COLO829 (cell line): Measurements from ENCODE around the gene PRODH2.
A peak's percentile ranks its signal among the peaks of the same experiment; 100 is the strongest.

Experiments used
- DNase-seq: peaks from one replicate; pipeline ENCODE4 v3.0.0; 2012; ENCODE audit warnings: low spot score

Gene PRODH2

DNA sequence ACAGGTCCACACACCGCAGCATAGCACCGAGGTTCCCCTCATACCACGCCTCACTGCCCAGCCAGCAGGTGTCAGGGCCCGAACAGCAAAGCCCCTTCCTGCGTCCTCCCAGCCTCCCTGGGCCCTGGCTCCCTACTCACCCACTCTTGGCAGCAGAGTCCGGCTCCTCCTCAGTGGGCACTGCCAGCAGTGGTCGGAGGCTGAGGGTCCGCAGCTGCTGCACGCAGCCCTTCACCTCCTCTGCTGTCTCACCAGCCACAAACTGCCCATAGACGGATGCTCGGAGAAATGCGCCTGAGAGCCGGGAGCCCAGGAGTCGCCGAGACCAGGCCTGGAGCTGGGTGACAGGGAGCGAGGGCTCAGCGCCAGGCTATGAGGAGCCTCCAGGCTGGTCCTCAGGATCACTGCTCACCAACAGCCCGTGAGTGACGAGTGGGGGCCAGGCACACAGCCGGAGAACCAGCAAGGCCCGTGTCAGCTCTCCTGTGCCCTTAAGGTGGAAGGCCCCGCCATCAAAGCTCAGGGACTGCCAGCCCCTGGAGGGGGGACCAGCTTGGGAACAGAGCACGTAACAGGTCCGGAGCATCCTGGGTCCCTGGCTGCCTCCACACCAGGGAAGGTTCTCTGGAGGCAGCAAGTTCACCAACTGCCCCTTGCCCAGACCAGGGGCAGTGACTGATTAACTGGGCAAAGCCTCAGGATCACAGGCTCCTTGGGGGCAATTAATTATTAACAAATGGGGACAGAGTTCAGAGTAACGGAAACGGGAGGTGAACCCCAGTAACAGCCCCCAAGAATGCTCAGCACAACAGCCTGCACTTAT lies at the start of gene PRODH2:
PRODH2 (minus strand) TSS at position 626 of the 823 bp plus-strand sequence; CDS start at position 586, 40 bp downstream.
- DNase-seq = no peak

DNA sequence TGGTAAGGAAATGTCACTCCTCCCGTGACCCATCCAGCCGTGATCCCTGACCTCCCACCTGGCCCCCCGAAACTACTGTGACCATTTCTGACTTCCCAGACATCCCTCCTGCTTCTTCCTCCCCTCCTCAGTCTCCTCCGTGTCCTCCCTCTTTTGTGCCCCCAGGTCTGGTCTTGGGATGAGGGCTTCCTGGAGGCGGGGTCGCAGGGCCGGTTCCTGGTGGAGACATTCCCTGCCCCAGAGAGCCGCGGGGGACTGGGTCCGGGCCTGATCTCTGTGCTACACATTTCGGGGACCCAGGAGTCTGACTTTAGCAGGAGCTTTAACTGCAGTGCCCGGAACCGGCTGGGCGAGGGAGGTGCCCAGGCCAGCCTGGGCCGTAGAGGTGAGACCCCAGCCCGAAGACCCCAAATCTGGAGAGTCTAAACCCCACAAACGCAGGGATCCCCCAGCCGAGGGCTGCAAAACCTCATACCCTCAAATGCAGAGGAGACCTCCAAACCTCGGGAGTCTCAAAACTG lies 49.1 kb upstream of the PRODH2 start:
- DNase-seq = no peak

GRCh38 chr19:35860818-35861639 lies 48.4 kb upstream of the PRODH2 start:
- peak; percentile 85 for DNase-seq

DNA sequence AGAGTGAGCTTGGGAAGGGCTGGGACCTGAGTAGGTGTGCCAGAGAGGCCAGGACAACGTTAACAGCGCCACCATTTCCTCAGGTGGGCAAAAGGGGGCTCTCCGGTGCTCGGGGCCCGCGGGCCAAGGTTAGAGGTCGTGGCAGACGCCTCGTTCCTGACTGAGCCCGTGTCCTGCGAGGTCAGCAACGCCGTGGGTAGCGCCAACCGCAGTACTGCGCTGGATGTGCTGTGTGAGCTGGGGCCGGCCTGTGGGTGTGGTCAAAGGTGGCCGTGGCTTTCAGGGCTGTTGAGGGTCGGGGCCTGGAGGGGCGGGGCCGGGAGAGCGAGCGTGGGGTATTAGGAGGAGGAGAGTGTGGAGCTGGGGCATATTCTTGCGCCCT lies 47.8 kb upstream of the PRODH2 start:
- no peak for DNase-seq

- DNase-seq = no peak
Measured at GRCh38 chr19:35859414-35859813, 46.8 kb upstream of the PRODH2 start.

GRCh38 chr19:35858311-35858710 lies 45.7 kb upstream of the PRODH2 start:
- DNase-seq = no peak

GRCh38 chr19:35856546-35857149 lies 44.0 kb upstream of the PRODH2 start, which contains the start of gene KIRREL2:
Gene KIRREL2 (plus strand): TSS chr19:35856911. CDS start chr19:35857120, 209 bp downstream.
- DNase-seq = no peak

- DNase-seq = no peak
Measured at GRCh38 chr19:35853038-35853756, 40.6 kb upstream of the PRODH2 start.

DNA sequence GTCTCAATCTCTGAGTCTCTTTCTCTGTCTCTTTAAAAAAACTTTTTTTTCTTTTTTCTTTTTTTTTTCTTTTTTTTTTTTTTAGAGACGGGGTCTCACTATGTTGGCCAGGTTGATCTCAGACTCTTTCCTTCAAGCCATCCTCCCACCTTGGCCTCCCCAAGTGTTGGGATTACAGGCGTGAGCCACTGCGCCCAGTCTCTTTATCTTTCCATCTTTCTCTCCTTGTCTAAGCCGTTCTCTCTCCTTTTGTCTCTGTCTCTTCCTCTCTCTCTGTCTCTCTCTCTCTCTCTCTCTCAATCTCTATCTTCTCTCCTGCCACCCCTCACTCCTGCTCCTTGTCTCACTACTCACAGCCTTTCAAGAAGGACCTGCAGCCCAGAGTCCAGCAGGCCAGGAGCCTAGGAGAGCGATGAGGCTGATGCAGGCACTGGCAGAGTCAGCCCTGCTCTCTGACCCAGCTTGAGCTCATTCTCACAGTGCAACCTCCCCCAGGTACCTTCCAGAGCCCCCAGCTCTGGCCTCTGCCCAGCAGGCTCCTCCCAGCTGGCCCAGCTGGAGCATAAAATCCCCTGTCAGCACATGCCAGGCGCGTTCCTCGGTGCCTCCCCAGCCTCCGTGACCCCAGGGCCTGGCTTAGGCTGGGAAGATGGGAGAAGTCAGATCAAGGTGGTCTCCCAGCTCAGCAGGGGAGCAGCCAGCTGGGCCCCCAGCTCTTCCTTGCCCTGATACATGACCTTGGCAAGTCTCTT lies 39.6 kb upstream of the PRODH2 start, which contains the start of gene NPHS1:
NPHS1 (minus strand) TSS at position 476 of the 752 bp plus-strand sequence. CDS start 667 bp downstream, outside the sequence.
- no peak for DNase-seq

DNA sequence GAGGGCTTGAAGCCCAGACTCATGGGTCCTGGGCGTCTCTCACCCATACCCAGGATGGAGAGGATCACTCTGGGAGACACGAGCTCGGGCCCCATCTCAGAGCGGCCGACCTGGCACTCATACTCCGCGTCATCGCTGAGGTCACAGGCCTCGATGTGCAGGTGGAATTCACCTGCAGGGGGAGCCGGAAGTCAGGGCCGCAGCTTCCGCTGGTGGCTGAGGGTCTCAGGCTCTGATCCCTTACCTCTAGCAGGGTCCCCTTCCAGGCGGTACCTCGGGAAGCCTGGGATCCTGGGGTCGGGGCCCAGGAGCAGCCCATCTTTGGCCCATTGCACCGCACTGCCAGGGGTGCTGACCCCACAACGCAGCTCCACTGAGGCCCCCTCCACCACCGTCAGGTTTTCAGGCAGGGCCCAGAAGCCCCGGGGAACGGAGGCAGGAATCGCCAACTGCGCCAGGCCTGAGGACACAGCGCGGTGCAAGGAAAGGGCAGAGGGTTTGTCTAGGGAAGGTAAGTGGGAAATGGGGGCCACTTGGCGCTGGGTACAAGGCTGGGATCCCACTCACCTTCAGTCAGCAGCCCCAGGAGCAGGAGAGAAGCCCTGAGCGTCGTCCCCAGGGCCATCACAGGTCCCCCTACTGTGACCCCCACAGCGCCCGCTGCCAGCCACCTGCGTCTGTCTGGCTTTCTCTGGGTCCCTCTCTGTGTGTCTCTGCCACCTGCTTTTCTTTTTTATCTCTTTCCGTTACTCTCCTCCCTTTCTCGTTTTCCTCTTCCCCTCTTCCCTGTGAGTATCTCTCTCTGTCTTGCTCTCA lies 38.8 kb upstream of the PRODH2 start:
- DNase-seq = no peak

GRCh38 chr19:35848919-35849505 lies 36.4 kb upstream of the PRODH2 start:
- no peak for DNase-seq

DNA sequence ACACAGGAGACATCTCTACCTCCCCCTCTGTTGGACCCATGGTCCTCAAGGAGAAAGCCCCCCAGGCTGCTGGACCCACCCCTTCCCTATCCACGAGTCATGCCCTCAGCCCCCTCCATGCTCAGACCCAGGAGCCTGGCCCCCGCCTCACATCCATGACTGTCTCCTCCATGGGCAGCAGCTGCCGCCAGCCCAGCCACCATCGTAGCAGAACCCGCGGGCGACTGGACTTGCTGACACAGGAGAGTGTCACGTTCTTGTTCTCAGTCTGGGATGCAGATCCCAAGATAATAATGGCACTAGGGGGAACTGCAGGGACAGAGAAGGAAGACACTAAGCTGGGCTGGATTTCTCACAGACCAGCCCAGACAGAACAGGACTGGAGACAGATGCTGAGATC lies 35.8 kb upstream of the PRODH2 start:
- DNase-seq = no peak

DNA sequence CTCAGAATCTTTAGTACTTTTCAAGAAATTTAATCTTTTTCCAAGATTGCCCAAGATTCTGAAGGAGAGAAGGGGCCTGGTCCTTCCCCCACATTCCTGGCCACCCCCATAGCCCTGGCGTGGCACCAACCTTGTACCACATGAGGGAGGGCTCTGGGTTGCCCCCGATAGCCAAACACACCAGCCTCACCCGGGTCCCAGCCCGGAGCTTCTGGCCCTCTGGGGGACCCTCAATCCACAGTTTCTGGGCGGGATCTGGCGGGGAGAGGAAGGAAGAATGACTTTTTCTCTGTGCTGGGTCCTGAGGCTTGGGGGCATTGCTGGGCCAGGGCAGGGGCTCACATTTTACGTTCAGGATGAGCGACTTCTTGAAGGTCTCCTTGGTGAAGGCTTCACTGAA lies 35.3 kb upstream of the PRODH2 start:
- DNase-seq = no peak

- no peak for DNase-seq
Measured at GRCh38 chr19:35846038-35846668, 33.5 kb upstream of the PRODH2 start.

DNA sequence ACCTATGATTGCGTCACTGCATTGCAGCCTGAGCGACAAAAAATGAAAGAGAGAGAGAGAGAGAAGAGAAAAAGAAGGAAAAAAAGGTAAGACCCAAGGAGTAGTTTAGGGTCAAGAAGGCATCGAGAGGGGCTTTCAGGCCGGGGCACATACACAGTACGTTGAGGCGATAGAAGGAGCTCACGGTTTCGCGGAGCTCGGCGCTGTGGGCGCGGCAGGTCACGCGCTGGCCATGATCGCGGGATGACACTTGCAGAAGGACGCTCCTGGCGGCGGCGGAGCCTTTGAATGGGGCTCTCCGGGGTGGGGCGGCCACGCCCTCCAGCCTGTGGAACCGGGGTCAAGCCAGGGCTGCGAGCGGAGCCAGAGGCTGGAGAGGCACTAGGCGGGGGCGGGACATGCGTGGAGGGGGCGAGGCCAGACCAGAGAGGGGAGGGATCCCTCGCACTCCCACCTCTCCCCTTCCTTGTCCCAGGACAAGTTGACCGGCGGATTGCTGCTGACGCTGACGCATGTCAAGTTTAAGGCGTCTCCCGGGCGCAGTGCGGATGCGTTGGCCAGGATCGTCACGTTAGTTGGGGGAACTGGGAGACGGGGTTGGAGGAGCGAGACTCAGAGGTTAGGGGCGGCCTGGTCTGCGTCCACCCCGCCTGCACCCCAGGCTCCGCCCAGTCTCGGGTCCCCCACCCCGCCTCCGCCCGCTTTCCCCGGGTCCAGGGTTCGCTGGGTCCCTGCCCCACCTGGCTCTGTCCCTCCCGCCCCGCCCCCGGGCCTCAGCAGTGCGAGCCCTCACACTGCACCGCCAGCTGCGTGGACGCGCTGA lies 32.8 kb upstream of the PRODH2 start:
- DNase-seq = no peak

DNA sequence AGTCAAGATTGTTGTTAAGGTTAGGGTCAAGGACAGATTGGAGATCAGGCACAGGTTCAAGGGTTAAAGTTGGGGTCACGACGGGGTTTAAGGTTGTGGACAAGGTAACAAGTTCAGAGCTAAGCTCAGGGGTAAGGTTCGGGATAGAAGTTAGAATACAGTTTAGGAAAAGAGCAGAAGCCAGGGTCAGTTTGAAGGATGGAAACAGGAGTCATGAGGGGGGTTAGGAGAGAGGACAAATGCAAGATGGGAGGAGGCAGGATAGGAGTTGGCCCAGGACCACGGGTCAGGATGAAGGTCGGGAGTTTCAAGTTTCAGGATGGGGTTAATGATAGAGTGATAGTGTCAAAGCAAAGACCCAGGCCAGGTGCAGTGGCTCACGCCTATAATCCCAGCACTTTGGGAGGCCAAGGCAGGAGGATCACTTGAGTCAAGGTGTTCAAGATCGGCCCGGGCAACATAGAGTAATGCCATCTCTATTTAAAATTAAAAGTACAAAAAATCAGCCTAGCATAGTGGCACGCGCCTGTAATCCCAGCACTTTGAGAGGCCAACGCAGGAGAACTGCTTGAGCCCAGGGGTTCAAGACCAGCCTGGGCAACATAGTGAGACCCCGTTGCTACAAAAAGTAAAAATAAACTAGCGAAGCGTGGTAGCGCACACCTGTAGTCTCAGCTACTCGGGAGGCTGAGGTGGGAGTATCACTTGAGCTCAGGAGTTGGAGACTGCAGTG lies 32.0 kb upstream of the PRODH2 start:
- no peak for DNase-seq

- DNase-seq = peak; percentile 74
Measured at GRCh38 chr19:35843676-35844481, 31.2 kb upstream of the PRODH2 start.
